GM15510 (cell line): Measurements from ENCODE around the gene MGLL.

Source experiments
- POLR2A ChIP-seq: IDR thresholded peaks from 3 replicates; pipeline ENCODE4 v1.6.1; 2011; ENCODE audit warnings: borderline replicate concordance; ENCODE audit not compliant: insufficient read length; ENCODE audit errors: extremely low read depth

The MGLL gene

GRCh38 chr3:127671523-127672428, 150.5 kb downstream of the MGLL start:
- peak; percentile 7 for TF ChIP-seq POLR2A

GRCh38 chr3:127670761-127671522, 151.4 kb downstream of the MGLL start:
- peak; percentile 2 for TF ChIP-seq POLR2A

- TF ChIP-seq POLR2A: no peak
These were observed 152.1 kb downstream of the MGLL start for GRCh38 chr3:127670229-127670559.

- no peak for TF ChIP-seq POLR2A
These were observed 152.6 kb downstream of the MGLL start for GRCh38 chr3:127669541-127670228.

- no peak for TF ChIP-seq POLR2A
These were observed 153.4 kb downstream of the MGLL start for GRCh38 chr3:127668906-127669305.

GRCh38 chr3:127667119-127667681, 155.1 kb downstream of the MGLL start:
- no peak for TF ChIP-seq POLR2A

GRCh38 chr3:127666676-127667075, 155.6 kb downstream of the MGLL start:
- TF ChIP-seq POLR2A: no peak

GRCh38 chr3:127665586-127665985, 156.7 kb downstream of the MGLL start:
- TF ChIP-seq POLR2A: no peak

GRCh38 chr3:127665165-127665564, 157.2 kb downstream of the MGLL start:
- TF ChIP-seq POLR2A: no peak

- no peak for TF ChIP-seq POLR2A
These were observed 159.2 kb downstream of the MGLL start for GRCh38 chr3:127663151-127663550.

GRCh38 chr3:127662001-127662469, 160.3 kb downstream of the MGLL start:
- no peak for TF ChIP-seq POLR2A

GRCh38 chr3:127661600-127661999, 160.7 kb downstream of the MGLL start:
- no peak for TF ChIP-seq POLR2A

- TF ChIP-seq POLR2A: no peak
These were observed 161.6 kb downstream of the MGLL start for GRCh38 chr3:127660621-127661251.

- TF ChIP-seq POLR2A: no peak
These were observed 164.1 kb downstream of the MGLL start for GRCh38 chr3:127658234-127658633.
